Type B pancreatic cell (in vitro differentiated cells): Measurements from ENCODE around the gene VAV2. TPM values are rescaled to one million over a fixed set of nuclear protein-coding genes. Genes with fewer than 3 reads are reported as not detected.

Source experiments
- DNase-seq: peaks from one replicate; pipeline ENCODE4 v3.0.0; 2021; ENCODE audit warnings: mixed read lengths; ENCODE audit not compliant: unreplicated experiment; ENCODE audit errors: extremely low spot score
- H3K27ac Mint-ChIP-seq: 2 replicates; pipeline ENCODE4 v1.8.0; 2021; ENCODE audit warnings: mild to moderate bottlenecking, mixed read lengths
- H3K27me3 Mint-ChIP-seq: 2 replicates; pipeline ENCODE4 v1.8.0; 2021; ENCODE audit warnings: mixed read lengths
- H3K36me3 Mint-ChIP-seq: 2 replicates; pipeline ENCODE4 v1.8.0; 2021; ENCODE audit warnings: mixed read lengths
- H3K4me1 Mint-ChIP-seq: one replicate; pipeline ENCODE4 v1.8.0; 2021; ENCODE audit warnings: mixed read lengths; ENCODE audit not compliant: unreplicated experiment
- H3K4me3 Mint-ChIP-seq: 2 replicates; pipeline ENCODE4 v1.8.0; 2021; ENCODE audit warnings: mild to moderate bottlenecking, mixed read lengths
- H3K9me3 Mint-ChIP-seq: 2 replicates; pipeline ENCODE4 v1.8.0; 2021; ENCODE audit warnings: mixed read lengths
- total RNA-seq: library from RNA; stranded (reverse); gene quantifications from 2 replicates; pipeline ENCODE4 v1.2.1, GENCODE V29; 2021; ENCODE audit warnings: low replicate concordance
- TF ChIP-seq, protein P1 (sequence below): fragments of 200-600 bp; sonication (generic); conservative IDR thresholded peaks from 2 replicates; pipeline ENCODE4 v1.5.0; 2021; ENCODE audit warnings: antibody characterized with exemption, mild to moderate bottlenecking

Gene VAV2
- total RNA-seq, 1 donor from 2014 or later = 39.4 TPM

GRCh38 chr9:133731876-133732638 lies 260.1 kb downstream of the VAV2 start:
- TF ChIP-seq, protein P1, sequence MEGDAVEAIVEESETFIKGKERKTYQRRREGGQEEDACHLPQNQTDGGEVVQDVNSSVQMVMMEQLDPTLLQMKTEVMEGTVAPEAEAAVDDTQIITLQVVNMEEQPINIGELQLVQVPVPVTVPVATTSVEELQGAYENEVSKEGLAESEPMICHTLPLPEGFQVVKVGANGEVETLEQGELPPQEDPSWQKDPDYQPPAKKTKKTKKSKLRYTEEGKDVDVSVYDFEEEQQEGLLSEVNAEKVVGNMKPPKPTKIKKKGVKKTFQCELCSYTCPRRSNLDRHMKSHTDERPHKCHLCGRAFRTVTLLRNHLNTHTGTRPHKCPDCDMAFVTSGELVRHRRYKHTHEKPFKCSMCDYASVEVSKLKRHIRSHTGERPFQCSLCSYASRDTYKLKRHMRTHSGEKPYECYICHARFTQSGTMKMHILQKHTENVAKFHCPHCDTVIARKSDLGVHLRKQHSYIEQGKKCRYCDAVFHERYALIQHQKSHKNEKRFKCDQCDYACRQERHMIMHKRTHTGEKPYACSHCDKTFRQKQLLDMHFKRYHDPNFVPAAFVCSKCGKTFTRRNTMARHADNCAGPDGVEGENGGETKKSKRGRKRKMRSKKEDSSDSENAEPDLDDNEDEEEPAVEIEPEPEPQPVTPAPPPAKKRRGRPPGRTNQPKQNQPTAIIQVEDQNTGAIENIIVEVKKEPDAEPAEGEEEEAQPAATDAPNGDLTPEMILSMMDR = no peak
- Mint-ChIP-seq H3K4me1 (peaks cover 14% of the 10 kb centered on the region), H3K36me3 (no peaks in the 10 kb centered on the region), H3K4me3 (no peak overlapping the region), H3K27me3 (peaks cover 5% of the 10 kb centered on the region), H3K27ac (no peak overlapping the region), H3K9me3 (no peaks in the 10 kb centered on the region)
- DNase-seq = peak; percentile 62

GRCh38 chr9:133730994-133731715 lies 261.0 kb downstream of the VAV2 start:
- H3K36me3 Mint-ChIP-seq = no peaks in the 10 kb centered on the region
- H3K4me1 Mint-ChIP-seq = peaks cover 9% of the 10 kb centered on the region
- DNase-seq = peak; percentile 66
- no peaks in the 10 kb centered on the region for H3K9me3 Mint-ChIP-seq
- no peak overlapping the region for H3K27ac Mint-ChIP-seq
- TF ChIP-seq, protein P1 = no peak
- peaks cover 5% of the 10 kb centered on the region for H3K27me3 Mint-ChIP-seq
- no peak overlapping the region for H3K4me3 Mint-ChIP-seq

DNA sequence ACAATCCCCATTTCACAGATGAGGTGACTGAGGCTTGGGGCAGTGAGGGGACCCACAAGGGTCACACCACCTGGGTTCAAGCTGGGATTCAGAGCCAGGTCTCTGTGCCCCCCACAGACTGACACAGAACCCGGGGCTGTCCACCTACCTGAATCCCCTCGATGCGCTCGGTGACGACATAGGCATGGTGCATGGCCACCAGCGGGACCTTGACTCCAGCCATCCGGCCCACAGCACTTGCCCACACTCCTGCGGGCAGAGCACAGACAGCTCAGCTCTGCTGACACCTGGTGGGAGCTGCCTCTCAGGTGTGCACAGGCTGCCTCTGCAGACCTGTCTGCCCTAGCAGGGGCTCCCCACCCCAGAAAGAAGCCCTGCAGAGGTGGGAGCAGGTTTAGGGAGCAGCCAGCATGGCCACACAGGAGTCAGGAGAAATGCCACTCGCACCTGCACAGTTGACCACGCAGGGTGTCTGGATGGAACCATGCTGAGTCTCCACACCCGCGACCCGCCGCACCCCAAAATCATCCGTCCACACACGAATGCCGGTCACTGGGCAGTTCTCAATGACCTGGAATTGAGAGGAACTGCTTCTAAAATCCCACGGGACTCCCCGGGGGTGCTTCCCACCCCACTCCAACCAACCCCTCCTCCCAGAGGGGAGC lies 262.4 kb downstream of the VAV2 start:
- Mint-ChIP-seq H3K4me1 (no peaks in the 10 kb centered on the region), H3K27ac (no peak overlapping the region), H3K27me3 (peaks cover 5% of the 10 kb centered on the region)

DNA sequence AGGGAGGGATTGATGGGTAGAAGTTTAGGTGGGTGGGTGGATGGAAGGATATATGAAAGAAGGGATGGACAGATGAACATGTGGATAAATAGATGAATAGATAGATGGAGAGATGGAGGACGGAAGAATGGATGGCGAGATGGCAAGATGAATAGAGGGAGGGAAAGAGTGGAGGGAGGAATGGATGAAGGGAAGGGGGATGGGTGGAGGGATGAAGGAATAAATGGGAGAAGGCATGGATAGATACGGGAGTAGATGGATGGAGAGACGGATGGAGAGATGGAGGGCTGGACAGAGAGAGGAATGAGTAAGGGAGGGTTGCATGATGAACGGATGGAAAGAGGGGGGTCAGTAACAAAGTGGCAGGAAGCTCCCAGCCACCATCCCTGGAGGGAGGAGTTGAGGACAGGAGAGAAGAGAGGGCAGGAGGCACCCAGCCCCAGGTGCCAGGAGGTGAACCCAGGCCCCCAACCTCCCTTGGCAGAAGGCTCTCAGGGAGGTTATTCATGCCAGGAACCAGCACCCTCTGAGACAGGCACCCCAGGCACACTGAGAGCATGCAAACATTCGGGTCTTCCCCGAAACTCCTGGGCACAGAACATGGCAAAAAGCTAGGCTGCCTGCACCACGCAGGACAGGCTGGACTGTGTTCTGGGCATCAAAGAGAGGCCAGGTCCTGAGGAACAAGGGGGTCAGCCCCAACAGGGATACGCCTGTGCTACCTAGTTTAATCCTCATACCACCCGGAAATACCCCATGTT lies 263.1 kb downstream of the VAV2 start:
- Mint-ChIP-seq H3K36me3 (no peaks in the 10 kb centered on the region), H3K4me1 (no peaks in the 10 kb centered on the region), H3K9me3 (no peaks in the 10 kb centered on the region), H3K27me3 (peaks cover 5% of the 10 kb centered on the region), H3K4me3 (no peak overlapping the region), H3K27ac (no peak overlapping the region)
- TF ChIP-seq, protein P1 = no peak
- peak; percentile 47 for DNase-seq

More for the DNA sequence above, 262.4 kb downstream of the VAV2 start:
- Mint-ChIP-seq H3K36me3 (no peaks in the 10 kb centered on the region), H3K4me3 (no peak overlapping the region), H3K9me3 (no peaks in the 10 kb centered on the region)
- peak; percentile 60 for DNase-seq
- TF ChIP-seq, protein P1 = no peak

DNA sequence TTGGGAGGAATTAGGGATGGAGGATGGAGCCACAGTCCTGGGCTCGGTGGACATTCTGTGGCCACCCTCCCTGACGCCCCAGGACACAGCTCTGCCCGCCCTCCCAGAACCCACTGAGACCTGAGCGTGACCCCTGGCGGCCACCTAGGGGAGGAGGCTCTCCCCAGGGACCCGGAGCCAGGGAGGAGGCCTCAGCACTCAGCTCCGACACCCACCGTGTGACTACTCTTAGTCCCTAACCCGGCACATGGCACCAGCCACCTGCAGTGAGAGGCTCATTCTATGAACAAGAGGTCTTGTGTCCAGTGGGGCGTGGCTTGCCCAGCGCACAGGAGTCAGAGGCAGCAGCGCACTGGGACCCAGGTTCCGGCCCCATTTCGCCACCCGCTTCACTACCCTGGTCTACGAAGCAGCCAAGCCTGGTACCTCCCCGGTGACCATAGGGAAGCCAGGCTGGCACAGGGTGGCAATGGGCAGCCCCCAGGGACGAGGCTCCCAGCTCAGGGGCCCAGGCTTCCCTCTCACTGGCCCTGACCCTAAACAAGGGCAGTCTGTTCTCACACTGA lies 264.2 kb downstream of the VAV2 start:
- peak; percentile 60 for DNase-seq
- no peaks in the 10 kb centered on the region for H3K4me1 Mint-ChIP-seq
- no peaks in the 10 kb centered on the region for H3K36me3 Mint-ChIP-seq
- peaks cover 5% of the 10 kb centered on the region for H3K27me3 Mint-ChIP-seq
- TF ChIP-seq, protein P1 = no peak
- no peak overlapping the region for H3K4me3 Mint-ChIP-seq
- H3K27ac Mint-ChIP-seq = no peak overlapping the region
- H3K9me3 Mint-ChIP-seq = no peaks in the 10 kb centered on the region
